NCI-H146 treated with DMSO at 0.1 percent for 48 hours (cell line): ENCODE measurements around the gene EIF2A.

ENCODE experiments used
- DNase-seq: peaks from one replicate; lab custom pipeline; 2025; ENCODE audit not compliant: unreplicated experiment; lab: John Stamatoyannopoulos, UW

EIF2A gene

GRCh38 chr3:150631515-150632221 is 85.1 kb downstream of the EIF2A start:
- DNase-seq = no peak

GRCh38 chr3:150635076-150635475 is 88.5 kb downstream of the EIF2A start:
- DNase-seq = no peak

DNA sequence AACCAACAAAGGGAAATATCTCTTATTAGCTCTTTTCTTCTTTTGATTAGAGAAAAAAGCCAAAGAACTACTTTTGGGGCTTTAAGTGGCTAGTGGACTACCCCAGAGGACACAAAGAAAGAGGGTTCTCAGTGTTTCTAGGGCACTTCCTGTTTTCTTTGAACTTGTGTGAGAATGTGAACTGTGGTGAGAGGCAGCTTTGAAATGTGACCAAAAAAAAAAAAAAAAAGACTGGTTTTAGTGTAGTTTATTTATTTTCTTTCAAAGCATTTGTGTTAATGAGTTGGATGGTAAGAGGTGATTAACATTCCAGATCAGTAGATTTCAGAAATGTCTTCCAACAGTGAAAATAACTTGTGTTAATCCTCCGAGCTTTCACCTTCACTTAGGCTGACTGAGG is 88.9 kb downstream of the EIF2A start:
- DNase-seq = no peak
